Hepatocyte (in vitro differentiated cells): ENCODE measurements around the gene EVX2. TPM values are rescaled to one million over a fixed set of nuclear protein-coding genes. Genes with fewer than 3 reads are reported as not detected.

ENCODE experiments used
- DNase-seq: peaks from one replicate; pipeline ENCODE4 v3.0.0-alpha.2; 2016; ENCODE audit warnings: low spot score
- H2AFZ ChIP-seq: fragments of 200-600 bp; sonication (generic); 2 replicates; pipeline ENCODE4 v1.6.0; 2016; ENCODE audit warnings: antibody characterized with exemption, mild to moderate bottlenecking
- H3K27ac ChIP-seq: fragments of 200-600 bp; sonication (generic); 2 replicates; pipeline ENCODE4 v1.5.1; 2016; ENCODE audit warnings: mild to moderate bottlenecking
- H3K27me3 ChIP-seq: fragments of 200-600 bp; sonication (generic); 2 replicates; pipeline ENCODE4 v1.6.1; 2016
- H3K36me3 ChIP-seq: fragments of 200-600 bp; sonication (generic); replicated peaks from 2 replicates; pipeline ENCODE4 v1.5.1; 2016; ENCODE audit warnings: low read depth; ENCODE audit not compliant: insufficient read depth
- H3K4me1 ChIP-seq: fragments of 200-600 bp; sonication (generic); 2 replicates; pipeline ENCODE4 v1.5.1; 2016; ENCODE audit warnings: mild to moderate bottlenecking, moderate library complexity; ENCODE audit not compliant: insufficient read depth
- H3K4me2 ChIP-seq: fragments of 200-600 bp; sonication (generic); 2 replicates; pipeline ENCODE4 v1.6.0; 2016
- H3K4me3 ChIP-seq: fragments of 200-600 bp; sonication (generic); 2 replicates; pipeline ENCODE4 v1.5.1; 2016; ENCODE audit warnings: mild to moderate bottlenecking
- H3K79me2 ChIP-seq: fragments of 200-600 bp; sonication (generic); 2 replicates; pipeline ENCODE4 v1.6.0; 2017; ENCODE audit warnings: mild to moderate bottlenecking
- H3K9me2 ChIP-seq: fragments of 200-600 bp; sonication (generic); replicated peaks from 2 replicates; pipeline ENCODE4 v1.6.0; 2017; ENCODE audit warnings: mild to moderate bottlenecking; ENCODE audit not compliant: insufficient read depth
- H3K9me3 ChIP-seq: fragments of 200-600 bp; sonication (generic); 2 replicates; pipeline ENCODE4 v1.5.1; 2016; ENCODE audit warnings: low read depth, mild to moderate bottlenecking
- H4K20me1 ChIP-seq: fragments of 200-600 bp; sonication (generic); 2 replicates; pipeline ENCODE4 v1.6.0; 2016; ENCODE audit warnings: mild to moderate bottlenecking; ENCODE audit not compliant: insufficient read depth, poor library complexity, severe bottlenecking
- EZH2 ChIP-seq: fragments of 200-600 bp; sonication (generic); IDR thresholded peaks from 2 replicates; pipeline ENCODE4 v1.6.1; 2016; ENCODE audit warnings: antibody characterized with exemption, mild to moderate bottlenecking, borderline replicate concordance
- EZH2phosphoT487 ChIP-seq: fragments of 200-600 bp; sonication (generic); IDR thresholded peaks from one replicate; pipeline ENCODE4 v1.6.1; 2018; ENCODE audit warnings: antibody characterized with exemption, mild to moderate bottlenecking, low read depth, moderate library complexity; ENCODE audit not compliant: unreplicated experiment, severe bottlenecking
- WGBS: methylation state at CpG from one replicate; pipeline ENCODE4 v1.1.6; 2016; ENCODE audit warnings: low lambda C conversion rate; ENCODE audit errors: missing lambda C conversion rate; 5-methylcytosine and 5-hydroxymethylcytosine counted together
- polyA plus RNA-seq: library from polyadenylated mRNA; unstranded; fragments of >200 nt; fragmentation: Nextera tagmentation; extraction: Ambion mirVana; gene quantifications from 2 replicates; pipeline ENCODE4 v1.2.1, GENCODE V29; 2016
- total RNA-seq: library from RNA; depleted of rRNA; stranded (reverse); fragments of >200 nt; gene quantifications from 2 replicates; pipeline ENCODE4 v1.2.3, GENCODE V29; 2014
- TF ChIP-seq, protein P1 (sequence below): fragments of 200-600 bp; sonication (generic); IDR thresholded peaks from 2 replicates; pipeline ENCODE4 v1.5.1; 2016; ENCODE audit warnings: antibody characterized with exemption, mild to moderate bottlenecking; ENCODE audit not compliant: poor library complexity

The EVX2 gene
- total and polyA plus RNA-seq, 2 experiments from 2014 or later, result 1.7 to 3.5 TPM

DNA sequence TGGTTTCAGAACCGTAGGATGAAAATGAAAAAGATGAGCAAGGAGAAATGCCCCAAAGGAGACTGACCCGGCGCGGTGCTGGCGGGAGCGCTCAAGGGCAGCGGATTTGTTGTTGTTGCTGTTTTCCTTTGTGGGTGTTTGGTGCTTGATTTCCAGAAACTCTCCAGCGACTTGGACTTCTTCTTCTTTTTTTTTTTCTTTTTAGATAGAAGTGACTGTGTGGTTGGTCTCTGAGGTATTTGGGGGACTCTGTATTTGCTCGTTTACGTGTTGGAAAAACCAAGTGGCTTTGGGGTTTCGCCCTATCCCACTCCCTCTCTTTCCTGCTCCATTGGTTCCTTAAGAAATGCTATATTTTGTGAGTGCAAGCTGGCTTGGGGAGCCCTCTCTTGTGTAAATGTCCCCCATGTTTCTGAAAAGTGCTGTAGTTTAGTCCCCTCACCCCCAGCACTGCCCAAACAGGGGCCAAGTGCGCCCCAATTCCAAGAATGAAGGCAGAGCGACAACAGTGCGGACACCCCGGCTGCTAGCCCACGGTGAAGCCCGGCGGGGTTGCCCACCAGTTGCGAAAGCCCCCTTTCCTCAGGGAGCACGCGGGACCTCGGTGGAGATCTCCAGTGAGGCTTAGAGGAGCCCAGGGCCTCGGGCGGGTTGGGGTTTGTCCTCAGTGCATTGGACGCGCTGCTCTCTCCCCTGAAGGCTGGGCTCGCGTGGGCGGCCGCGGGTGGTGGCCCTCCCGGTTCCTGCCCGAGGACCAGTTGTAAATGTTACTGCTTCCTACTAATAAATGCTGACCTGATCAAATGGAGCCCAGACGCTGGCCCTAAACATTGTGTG is 40.6 kb upstream of the EVX2 start:
- Histone ChIP-seq H3K27me3 (peaks cover 97% of the 10 kb centered on the region), H3K36me3 (no peaks in the 10 kb centered on the region), H3K9me2 (no peaks in the 10 kb centered on the region), H3K4me3 (no peak overlapping the region), H3K27ac (no peak overlapping the region), H4K20me1 (peaks cover 24% of the 10 kb centered on the region), H3K4me2 (peak overlapping the region; percentile 89), H3K9me3 (no peaks in the 10 kb centered on the region), H3K79me2 (no peaks in the 10 kb centered on the region), H3K4me1 (peaks cover 21% of the 10 kb centered on the region), H2AFZ (no peak overlapping the region)
- TF ChIP-seq EZH2phosphoT487, result no peak
- TF ChIP-seq, protein P1, sequence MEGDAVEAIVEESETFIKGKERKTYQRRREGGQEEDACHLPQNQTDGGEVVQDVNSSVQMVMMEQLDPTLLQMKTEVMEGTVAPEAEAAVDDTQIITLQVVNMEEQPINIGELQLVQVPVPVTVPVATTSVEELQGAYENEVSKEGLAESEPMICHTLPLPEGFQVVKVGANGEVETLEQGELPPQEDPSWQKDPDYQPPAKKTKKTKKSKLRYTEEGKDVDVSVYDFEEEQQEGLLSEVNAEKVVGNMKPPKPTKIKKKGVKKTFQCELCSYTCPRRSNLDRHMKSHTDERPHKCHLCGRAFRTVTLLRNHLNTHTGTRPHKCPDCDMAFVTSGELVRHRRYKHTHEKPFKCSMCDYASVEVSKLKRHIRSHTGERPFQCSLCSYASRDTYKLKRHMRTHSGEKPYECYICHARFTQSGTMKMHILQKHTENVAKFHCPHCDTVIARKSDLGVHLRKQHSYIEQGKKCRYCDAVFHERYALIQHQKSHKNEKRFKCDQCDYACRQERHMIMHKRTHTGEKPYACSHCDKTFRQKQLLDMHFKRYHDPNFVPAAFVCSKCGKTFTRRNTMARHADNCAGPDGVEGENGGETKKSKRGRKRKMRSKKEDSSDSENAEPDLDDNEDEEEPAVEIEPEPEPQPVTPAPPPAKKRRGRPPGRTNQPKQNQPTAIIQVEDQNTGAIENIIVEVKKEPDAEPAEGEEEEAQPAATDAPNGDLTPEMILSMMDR, result no peak
- peak; percentile 6 for TF ChIP-seq EZH2
- WGBS, result 40% methylated on average over 34 of the region's 34 CpGs
- no peak for DNase-seq

DNA sequence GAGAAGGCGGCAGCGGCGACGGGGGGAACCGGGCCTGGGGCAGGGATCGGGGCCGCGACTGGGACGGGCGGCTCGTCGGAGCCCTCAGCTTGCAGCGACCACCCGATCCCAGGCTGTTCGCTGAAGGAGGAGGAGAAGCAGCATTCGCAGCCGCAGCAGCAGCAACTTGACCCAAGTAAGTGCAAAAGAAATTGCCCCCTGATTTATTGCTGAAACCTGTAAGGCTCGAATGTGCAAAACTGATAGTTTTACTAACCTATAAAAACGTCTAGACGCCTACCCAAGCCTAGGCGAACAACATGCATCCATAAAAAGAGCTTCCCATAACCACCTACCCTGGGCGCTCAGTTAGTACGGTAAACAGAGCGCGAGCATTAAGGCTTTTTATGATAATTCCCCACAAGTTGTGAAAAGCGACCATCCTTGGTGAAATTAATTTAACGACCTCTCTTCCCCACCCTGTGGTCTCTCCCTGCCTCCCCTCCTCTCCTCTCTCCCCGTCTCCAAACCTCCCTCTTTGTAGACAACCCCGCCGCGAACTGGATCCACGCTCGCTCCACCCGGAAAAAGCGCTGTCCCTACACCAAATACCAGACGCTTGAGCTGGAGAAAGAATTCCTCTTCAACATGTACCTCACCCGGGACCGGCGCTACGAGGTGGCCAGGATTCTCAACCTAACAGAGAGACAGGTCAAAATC is 39.8 kb upstream of the EVX2 start:
- peak overlapping the region; percentile 89 for H3K4me2 ChIP-seq
- H3K9me2 ChIP-seq, result no peaks in the 10 kb centered on the region
- no peak for DNase-seq
- TF ChIP-seq EZH2phosphoT487 (no peak), EZH2 (peak; percentile 83)
- no peaks in the 10 kb centered on the region for H3K9me3 ChIP-seq
- H3K27ac ChIP-seq, result no peak overlapping the region
- H3K79me2 ChIP-seq, result no peaks in the 10 kb centered on the region
- 22% methylated on average over 38 of the region's 40 CpGs for WGBS
- peaks cover 26% of the 10 kb centered on the region for H4K20me1 ChIP-seq
- H3K36me3 ChIP-seq, result no peaks in the 10 kb centered on the region
- H3K27me3 ChIP-seq, result peaks cover 96% of the 10 kb centered on the region
- H3K4me3 ChIP-seq, result no peak overlapping the region
- peaks cover 14% of the 10 kb centered on the region for H3K4me1 ChIP-seq
- no peak overlapping the region for H2AFZ ChIP-seq

DNA sequence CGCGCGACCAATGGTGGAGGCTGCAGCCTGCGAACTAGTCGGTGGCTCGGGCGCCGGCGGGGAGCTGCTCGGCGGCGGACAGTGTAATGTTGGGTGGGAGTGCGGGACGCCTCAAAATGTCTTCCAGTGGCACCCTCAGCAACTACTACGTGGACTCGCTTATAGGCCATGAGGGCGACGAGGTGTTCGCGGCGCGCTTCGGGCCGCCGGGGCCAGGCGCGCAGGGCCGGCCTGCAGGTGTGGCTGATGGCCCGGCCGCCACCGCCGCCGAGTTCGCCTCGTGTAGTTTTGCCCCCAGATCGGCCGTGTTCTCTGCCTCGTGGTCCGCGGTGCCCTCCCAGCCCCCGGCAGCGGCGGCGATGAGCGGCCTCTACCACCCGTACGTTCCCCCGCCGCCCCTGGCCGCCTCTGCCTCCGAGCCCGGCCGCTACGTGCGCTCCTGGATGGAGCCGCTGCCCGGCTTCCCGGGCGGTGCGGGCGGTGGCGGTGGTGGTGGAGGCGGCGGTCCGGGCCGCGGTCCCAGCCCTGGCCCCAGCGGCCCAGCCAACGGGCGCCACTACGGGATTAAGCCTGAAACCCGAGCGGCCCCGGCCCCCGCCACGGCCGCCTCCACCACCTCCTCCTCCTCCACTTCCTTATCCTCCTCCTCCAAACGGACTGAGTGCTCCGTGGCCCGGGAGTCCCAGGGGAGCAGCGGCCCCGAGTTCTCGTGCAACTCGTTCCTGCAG is 39.1 kb upstream of the EVX2 start, which contains the start of gene HOXD9:
Gene HOXD9, plus strand, starts transcription at position 37 of the 728 bp plus-strand sequence. Its CDS starts 50 bp downstream, at position 87.
- DNase-seq, result no peak
- Histone ChIP-seq H3K4me2 (peak within 1 kb of the TSS; percentile 89), H3K9me2 (no peaks in the 10 kb centered on the region), H3K36me3 (no peaks in the 10 kb centered on the region), H3K4me3 (no peak within 1 kb of the TSS), H3K27ac (no peak within 1 kb of the TSS), H3K4me1 (peaks cover 13% of the 10 kb centered on the region), H3K27me3 (peaks cover 96% of the 10 kb centered on the region), H3K79me2 (peaks cover 5% of the 10 kb centered on the region), H3K9me3 (no peaks in the 10 kb centered on the region), H2AFZ (peak within 1 kb of the TSS; percentile 71), H4K20me1 (peaks cover 32% of the 10 kb centered on the region)
- TF ChIP-seq EZH2phosphoT487 (peak; percentile 88), EZH2 (peak; percentile 65)
- TF ChIP-seq, protein P1, result no peak
- WGBS, result 3% methylated on average over 50 of the region's 84 CpGs
